ENCODE results near the gene ZCCHC10. TPM values are rescaled to one million over a fixed set of nuclear protein-coding genes. Genes with fewer than 3 reads are reported as not detected.

Gene ZCCHC10
- total RNA-seq: 10 to 100 TPM; 12.2 to 22.4 (median 19.4) TPM
- polyA plus RNA-seq: 10 to 100 TPM; 15.4 to 29.9 TPM
- long read RNA-seq, donor 1, transcript ZCCHC10-201 (4 exons, 2,178 nt): major isoform, 16 of 23 reads
- long read RNA-seq, donor 1, partial matches to known transcripts: 1 of 23 reads
- long read RNA-seq, donor 1, other reads (novel, unspliced or antisense): 2 of 23 reads
- long read RNA-seq, donor 2, transcript ZCCHC10-201 (4 exons, 2,178 nt): major isoform, 7 of 21 reads
- long read RNA-seq, donor 2, transcript ZCCHC10-207 (5 exons, 1,070 nt): minor isoform, 6 of 21 reads
- long read RNA-seq, donor 2, partial matches to known transcripts: 3 of 21 reads
- long read RNA-seq, donor 2, other reads (novel, unspliced or antisense): 2 of 21 reads
- long read RNA-seq, donor 3, transcript ZCCHC10-207 (5 exons, 1,070 nt): minor isoform, 14 of 40 reads
- long read RNA-seq, donor 3, transcript ZCCHC10-201 (4 exons, 2,178 nt): major isoform, 20 of 40 reads
- long read RNA-seq, donor 3, partial matches to known transcripts: 1 of 40 reads
- long read RNA-seq, donor 3, other reads (novel, unspliced or antisense): 2 of 40 reads

GRCh38 chr5:133025804-133026663 lies at the start of gene ZCCHC10:
Gene ZCCHC10 (minus strand): TSS chr5:133026549. CDS start chr5:133026537, 12 bp downstream.
- H3K4me1 ChIP-seq: peaks cover 3 to 26% (median 20%) of the 10 kb centered on the region in 9 donors
- TF ChIP-seq CTCF (IDR thresholded peaks at IDR 0.05): no peak
- ATAC-seq (peak; percentile 98 to 100 (median 100)), DNase-seq (peak; percentile 92 to 94)
- 0 to 1% methylated on average over 53 of the region's 53 CpGs for WGBS, 2 donors
- H3K27me3 ChIP-seq: no peaks in the 10 kb centered on the region
- peak within 1 kb of the TSS; percentile 59 to 99 (median 90) for H3K4me3 ChIP-seq
- intact Hi-C loops (cut with DNase I): loop anchor here in 3 of 10 donors (2.0 to 10.0 kb wide), 2 partner anchors 25 to 61 kb away; partner anchors contain the start of gene AFF4 (in 3 of the 3)
- no peaks in the 10 kb centered on the region for H3K9me3 ChIP-seq
- peak within 1 kb of the TSS; percentile 75 to 99 (median 94) for H3K27ac ChIP-seq
- peaks cover 0 to 31% (median 0%) of the 10 kb centered on the region in 9 donors for H3K36me3 ChIP-seq

DNA sequence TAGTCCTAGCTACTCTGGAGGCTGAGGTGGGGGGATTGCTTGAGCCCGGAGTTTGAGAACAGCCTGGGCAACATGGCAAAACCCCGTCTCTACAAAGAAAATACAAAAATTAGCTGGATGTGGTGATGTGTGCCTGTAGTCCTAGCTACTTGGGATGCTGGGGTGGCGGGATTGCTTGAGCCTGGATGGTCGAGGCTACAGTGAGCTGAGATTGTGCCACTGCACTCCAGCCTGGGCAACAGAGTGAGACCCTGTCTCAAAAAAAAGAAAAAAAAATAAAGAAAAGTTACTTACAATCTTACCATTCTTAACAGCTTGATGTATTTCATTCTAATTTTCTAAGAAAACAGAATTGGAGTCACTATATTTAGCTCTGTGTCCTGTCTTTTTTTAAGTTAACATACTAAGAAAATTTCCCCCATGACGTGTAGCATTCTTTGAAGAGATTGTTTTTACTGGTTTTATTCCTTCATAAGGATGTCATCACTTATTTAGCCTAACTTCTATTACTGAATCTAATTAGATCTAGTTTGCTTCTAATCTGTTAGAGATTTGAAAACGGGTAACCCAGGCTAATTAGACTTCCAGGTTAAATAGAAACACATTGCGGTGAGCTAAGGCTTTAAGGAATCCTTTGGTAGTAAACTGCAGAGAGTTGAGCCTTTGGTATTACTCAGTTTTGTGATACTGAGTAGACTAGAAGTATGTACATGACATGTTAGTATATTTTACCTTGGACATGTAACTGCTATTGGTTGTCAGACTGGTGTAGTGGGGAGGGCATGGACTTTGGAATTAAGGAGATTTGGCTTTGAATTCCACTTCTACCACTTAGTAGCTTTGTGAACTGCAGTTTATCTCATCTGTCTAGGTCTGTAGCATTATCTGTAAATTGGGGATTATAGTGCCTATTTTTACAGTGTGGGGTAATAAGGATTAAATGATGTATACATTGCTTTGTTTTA lies 49.5 kb upstream of the ZCCHC10 start:
- ATAC-seq: no peak
- no peak for TF ChIP-seq CTCF (IDR thresholded peaks at IDR 0.05)
- H3K36me3 ChIP-seq: peaks cover 0 to 99% (median 32%) of the 10 kb centered on the region in 9 donors
- no peak for DNase-seq
- H3K27me3 ChIP-seq: no peaks in the 10 kb centered on the region
- H3K4me1 ChIP-seq: no peaks in the 10 kb centered on the region
- no peak overlapping the region for H3K4me3 ChIP-seq
- no peak overlapping the region for H3K27ac ChIP-seq
- no peaks in the 10 kb centered on the region for H3K9me3 ChIP-seq
- intact Hi-C loops (cut with DNase I): no loop called here
- WGBS, 2 donors: 87 to 89% methylated on average over 7 of the region's 7 CpGs

- ATAC-seq (no peak), DNase-seq (no peak)
- Histone ChIP-seq H3K4me1 (no peaks in the 10 kb centered on the region), H3K4me3 (no peak overlapping the region), H3K9me3 (no peaks in the 10 kb centered on the region), H3K36me3 (peaks cover 0 to 100% (median 40%) of the 10 kb centered on the region in 9 donors), H3K27me3 (no peaks in the 10 kb centered on the region), H3K27ac (no peak overlapping the region)
- intact Hi-C loops (cut with DNase I): no loop called here
- 96% methylated on average over 4 of the region's 4 CpGs for WGBS, 2 donors
- no peak for TF ChIP-seq CTCF (IDR thresholded peaks at IDR 0.05)
Observed at GRCh38 chr5:133072021-133072420, 45.7 kb upstream of the ZCCHC10 start.
